Erythroblast (primary cell): ENCODE results near the gene ABHD11.

Experiments used
- GATA1 ChIP-seq: IDR thresholded peaks from 2 replicates; pipeline ENCODE4 v1.6.1; 2011; ENCODE audit warnings: low read depth, mild to moderate bottlenecking, control low read depth, low read length, moderate library complexity
- POLR2A ChIP-seq: IDR thresholded peaks from 2 replicates; pipeline ENCODE4 v1.6.1; 2011; ENCODE audit warnings: mild to moderate bottlenecking, low read length

GRCh38 chr7:73739387-73739767 lies 775 bp upstream of the ABHD11 start:
- no peak for TF ChIP-seq POLR2A
- TF ChIP-seq GATA1 = no peak
